HCT116 (cell line): ENCODE data around the gene OLAH. TPM values are rescaled to one million over a fixed set of nuclear protein-coding genes. Genes with fewer than 3 reads are reported as not detected.

Experiments used
- ATAC-seq: fragments of 200-7000 bp; cut with Tn5 transposase; 2 replicates; pipeline ENCODE4 v1.9.1; 2020; ENCODE audit warnings: mild to moderate bottlenecking, moderate library complexity
- BruUV-seq: library from RNA; stranded (reverse); fragments of 400-500 nt; replicated peaks from 2 replicates; lab custom pipeline; 2021; lab: Mats Ljungman, UMichigan
- CTCF ChIA-PET: fragments of 300-600 bp; sonication (Branson Sonifier 250); formaldehyde crosslinking; loops from one replicate; lab custom pipeline; 2021; ENCODE audit warnings: antibody characterized with exemption; lab: Charles Lee
- POLR2A ChIA-PET: fragments of 300-600, 350-600 bp; sonication (Branson Sonifier 250); formaldehyde crosslinking; loops from one replicate; lab custom pipeline; 2021; ENCODE audit warnings: antibody characterized with exemption; lab: Charles Lee
- RAD21 ChIA-PET, 2 experiments: fragments of 300-600 bp; sonication (Branson Sonifier 250); formaldehyde crosslinking; loops; one replicate each; lab custom pipeline; 2023; ENCODE audit warnings: low total read pairs in 2 of 2; ENCODE audit not compliant: uncharacterized antibody in 2 of 2, unreplicated experiment in 2 of 2, low non-redundant PET in 1 of 2; lab: Charles Lee
- DNase-seq: peaks from one replicate; pipeline ENCODE4 v3.0.0-alpha.2; 2010; ENCODE audit warnings: low read depth, low spot score
- H2AFZ ChIP-seq: fragments of 200-600 bp; shearing (Covaris generic), sonication (generic); 2 replicates; pipeline ENCODE4 v1.6.1; 2017; ENCODE audit warnings: low read depth, mixed run types, mixed read lengths, antibody characterized with exemption, low read length; ENCODE audit not compliant: poor library complexity, severe bottlenecking
- H3K27ac ChIP-seq: 2 replicates; pipeline ENCODE4 v1.5.1; 2012; ENCODE audit warnings: low read depth, low read length
- H3K27me3 ChIP-seq: fragments of 200-600 bp; sonication (generic); 2 replicates; pipeline ENCODE4 v1.6.1; 2016; ENCODE audit warnings: mixed run types, low read length, mixed read lengths; ENCODE audit not compliant: insufficient read depth
- H3K36me3 ChIP-seq, 2 experiments: fragments of 200-500 bp in 1 of 2; fragments of 200-600 bp in 1 of 2; sonication (Bioruptor generic) in 1 of 2; sonication (generic) in 1 of 2; 2 replicates each; pipeline versions ENCODE4 v1.5.1 to v1.6.1; 2014 to 2016; ENCODE audit warnings: low read length in 2 of 2, inconsistent platforms in 1 of 2, mixed read lengths in 1 of 2, mixed run types in 1 of 2; ENCODE audit not compliant: insufficient read depth in 2 of 2, control insufficient read depth in 1 of 2
- H3K4me1 ChIP-seq, 2 experiments: fragments of 200-600 bp in 1 of 2; sonication (generic) in 1 of 2; 2 replicates each; pipeline versions ENCODE4 v1.5.1 to v1.6.1; 2012 to 2017; ENCODE audit warnings: low read length in 2 of 2, inconsistent platforms in 1 of 2, mild to moderate bottlenecking in 1 of 2, mixed read lengths in 1 of 2, mixed run types in 1 of 2, moderate library complexity in 1 of 2; ENCODE audit not compliant: insufficient read depth in 2 of 2, control insufficient read depth in 1 of 2
- H3K4me2 ChIP-seq: fragments of 200-600 bp; sonication (generic); 2 replicates; pipeline ENCODE4 v1.6.1; 2017; ENCODE audit warnings: mixed run types, low read length, mixed read lengths
- H3K4me3 ChIP-seq, 2 experiments: fragments of 200-600 bp in 1 of 2; sonication (generic) in 1 of 2; replicated peaks in 1 of 2; 2 replicates each; pipeline ENCODE4 v1.5.1; 2011 to 2016; ENCODE audit warnings: low read length in 2 of 2, control low read depth in 1 of 2, low read depth in 1 of 2, mild to moderate bottlenecking in 1 of 2, mixed read lengths in 1 of 2, mixed run types in 1 of 2
- H3K79me2 ChIP-seq: fragments of 200-600 bp; sonication (generic); 2 replicates; pipeline ENCODE4 v1.6.1; 2017; ENCODE audit warnings: mild to moderate bottlenecking, mixed run types, low read length, moderate library complexity, mixed read lengths; ENCODE audit not compliant: insufficient read depth
- H3K9ac ChIP-seq: fragments of 200-600 bp; sonication (generic); 2 replicates; pipeline ENCODE4 v1.6.1; 2016; ENCODE audit warnings: low read length, mixed read lengths
- H3K9me2 ChIP-seq: fragments of 200-600 bp; sonication (generic), shearing (Covaris generic); 2 replicates; pipeline ENCODE4 v1.6.1; 2017; ENCODE audit warnings: mixed run types, mild to moderate bottlenecking, moderate library complexity; ENCODE audit not compliant: insufficient read depth
- H3K9me3 ChIP-seq, 2 experiments: fragments of 200-500 bp in 1 of 2; fragments of 200-600 bp in 1 of 2; sonication (Bioruptor generic) in 1 of 2; sonication (generic) in 1 of 2; 2 replicates each; pipeline ENCODE4 v1.6.1; 2014 to 2017; ENCODE audit warnings: low read length in 2 of 2, mixed read lengths in 2 of 2, inconsistent platforms in 1 of 2, low read depth in 1 of 2, mild to moderate bottlenecking in 1 of 2, mixed run types in 1 of 2, moderate library complexity in 1 of 2; ENCODE audit not compliant: control insufficient read depth in 1 of 2, insufficient read depth in 1 of 2
- H4K20me1 ChIP-seq: fragments of 200-600 bp; sonication (generic), shearing (Covaris generic); 2 replicates; pipeline ENCODE4 v1.6.1; 2017; ENCODE audit warnings: mixed run types, mild to moderate bottlenecking, moderate library complexity; ENCODE audit not compliant: insufficient read depth
- CEBPB ChIP-seq: IDR thresholded peaks from 2 replicates; pipeline ENCODE4 v1.6.1; 2012; ENCODE audit warnings: low read depth
- EGR1 ChIP-seq: IDR thresholded peaks from 2 replicates; pipeline ENCODE4 v1.6.1; 2012; ENCODE audit warnings: low read depth
- EZH2 ChIP-seq: fragments of 200-600 bp; sonication (generic); IDR thresholded peaks from 2 replicates; pipeline ENCODE4 v1.6.1; 2017; ENCODE audit warnings: antibody characterized with exemption, mixed run types
- POLR2AphosphoS5 ChIP-seq: IDR thresholded peaks from 2 replicates; pipeline ENCODE4 v1.6.1; 2011; ENCODE audit warnings: mild to moderate bottlenecking, low read depth, low read length, moderate library complexity
- SIN3A ChIP-seq: IDR thresholded peaks from 2 replicates; pipeline ENCODE4 v1.6.1; 2012; ENCODE audit warnings: low read depth
- TCF7L2 ChIP-seq: IDR thresholded peaks from 2 replicates; pipeline ENCODE4 v1.7.0; 2011; ENCODE audit warnings: borderline replicate concordance, inconsistent platforms; ENCODE audit not compliant: insufficient read depth, insufficient read length; ENCODE audit errors: extremely low read depth
- ZBTB33 ChIP-seq: IDR thresholded peaks from 2 replicates; pipeline ENCODE4 v1.6.1; 2011; ENCODE audit warnings: mild to moderate bottlenecking, low read length, moderate library complexity; ENCODE audit not compliant: insufficient replicate concordance; ENCODE audit errors: extremely low read depth
- ZNF274 ChIP-seq: fragments of 200-500 bp; sonication (Bioruptor generic); IDR thresholded peaks from 2 replicates; pipeline ENCODE4 v1.6.1; 2014; ENCODE audit warnings: mild to moderate bottlenecking, low read depth, low read length, inconsistent platforms
- intact Hi-C: fragments of 100-400 bp; cut with micrococcal nuclease; formaldehyde crosslinking; loops from 2 replicates; pipeline ENCODE4 v1.10.0; 2022
- total RNA-seq: library from RNA; stranded (reverse); gene quantifications from one replicate; pipeline ENCODE4 v1.2.1, GENCODE V29; 2021; ENCODE audit not compliant: unreplicated experiment
- TF ChIP-seq, protein P1 (sequence below): IDR thresholded peaks from 2 replicates; pipeline ENCODE4 v1.6.1; 2012
- TF ChIP-seq, protein P2 (sequence below), 3 experiments: fragments of 200-600 bp in 1 of 3; sonication (generic) in 1 of 3; IDR thresholded peaks in 2 of 3; conservative IDR thresholded peaks in 1 of 3; 2 replicates each; pipeline ENCODE4 v1.5.1; 2012 to 2017; ENCODE audit warnings: low read depth in 2 of 3, low read length in 2 of 3, antibody characterized with exemption in 1 of 3, borderline replicate concordance in 1 of 3, control low read depth in 1 of 3, mild to moderate bottlenecking in 1 of 3, mixed read lengths in 1 of 3, mixed run types in 1 of 3, moderate library complexity in 1 of 3; ENCODE audit not compliant: insufficient read depth in 1 of 3
- TF ChIP-seq, protein P3 (sequence below): IDR thresholded peaks from 2 replicates; pipeline ENCODE4 v1.6.1; 2012

Gene OLAH
- total RNA-seq, 1 experiment from 2014 or later: not detected

DNA sequence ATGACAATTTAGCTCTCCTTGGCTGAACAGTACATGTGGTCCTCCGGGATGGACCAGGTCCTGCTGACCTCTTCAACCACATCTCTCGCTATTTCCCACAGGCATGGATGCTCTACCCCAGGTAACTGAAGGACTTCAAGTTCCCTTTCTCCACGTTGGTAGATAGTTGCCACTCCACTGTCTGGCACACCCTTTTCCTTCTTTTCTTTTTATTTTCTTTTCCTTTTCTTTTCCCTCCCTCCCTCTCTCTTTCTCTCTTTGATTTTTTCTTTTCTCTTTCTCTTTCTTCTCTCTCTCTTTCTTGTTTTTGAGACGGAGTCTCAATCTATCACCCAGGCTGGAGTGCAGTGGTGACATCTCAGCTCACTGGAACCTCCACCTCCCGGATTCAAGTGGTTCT lies 47.7 kb downstream of the OLAH start:
- no peak for DNase-seq
- intact Hi-C loops: no loop called here
- Histone ChIP-seq H3K9me3 (no peaks in the 10 kb centered on the region), H3K27ac (no peak overlapping the region), H3K79me2 (no peaks in the 10 kb centered on the region), H3K9me2 (no peaks in the 10 kb centered on the region), H3K9ac (no peak overlapping the region), H3K27me3 (no peaks in the 10 kb centered on the region), H3K4me1 (peaks cover 2 to 7% of the 10 kb centered on the region in 2 experiments), H2AFZ (no peak overlapping the region), H3K4me3 (no peak overlapping the region), H4K20me1 (no peaks in the 10 kb centered on the region), H3K4me2 (no peak overlapping the region), H3K36me3 (no peaks in the 10 kb centered on the region)
- BruUV-seq: no TSS peak
- TF ChIP-seq POLR2AphosphoS5 (no peak), ZNF274 (no peak), TCF7L2 (no peak), SIN3A (no peak), EZH2 (no peak), CEBPB (no peak), ZBTB33 (no peak), EGR1 (no peak)
- TF ChIP-seq, protein P1, sequence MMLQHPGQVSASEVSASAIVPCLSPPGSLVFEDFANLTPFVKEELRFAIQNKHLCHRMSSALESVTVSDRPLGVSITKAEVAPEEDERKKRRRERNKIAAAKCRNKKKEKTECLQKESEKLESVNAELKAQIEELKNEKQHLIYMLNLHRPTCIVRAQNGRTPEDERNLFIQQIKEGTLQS: no peak
- TF ChIP-seq, protein P2, sequence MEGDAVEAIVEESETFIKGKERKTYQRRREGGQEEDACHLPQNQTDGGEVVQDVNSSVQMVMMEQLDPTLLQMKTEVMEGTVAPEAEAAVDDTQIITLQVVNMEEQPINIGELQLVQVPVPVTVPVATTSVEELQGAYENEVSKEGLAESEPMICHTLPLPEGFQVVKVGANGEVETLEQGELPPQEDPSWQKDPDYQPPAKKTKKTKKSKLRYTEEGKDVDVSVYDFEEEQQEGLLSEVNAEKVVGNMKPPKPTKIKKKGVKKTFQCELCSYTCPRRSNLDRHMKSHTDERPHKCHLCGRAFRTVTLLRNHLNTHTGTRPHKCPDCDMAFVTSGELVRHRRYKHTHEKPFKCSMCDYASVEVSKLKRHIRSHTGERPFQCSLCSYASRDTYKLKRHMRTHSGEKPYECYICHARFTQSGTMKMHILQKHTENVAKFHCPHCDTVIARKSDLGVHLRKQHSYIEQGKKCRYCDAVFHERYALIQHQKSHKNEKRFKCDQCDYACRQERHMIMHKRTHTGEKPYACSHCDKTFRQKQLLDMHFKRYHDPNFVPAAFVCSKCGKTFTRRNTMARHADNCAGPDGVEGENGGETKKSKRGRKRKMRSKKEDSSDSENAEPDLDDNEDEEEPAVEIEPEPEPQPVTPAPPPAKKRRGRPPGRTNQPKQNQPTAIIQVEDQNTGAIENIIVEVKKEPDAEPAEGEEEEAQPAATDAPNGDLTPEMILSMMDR (IDR thresholded peaks at IDR 0.05 in 2 of 3, conservative IDR thresholded peaks at IDR 0.05 in 1 of 3; ENCODE audit: borderline replicate concordance in 1 of 3, insufficient read depth in 1 of 3, low read depth in 2 of 3, low read length in 2 of 3): no peak
- TF ChIP-seq, protein P3, sequence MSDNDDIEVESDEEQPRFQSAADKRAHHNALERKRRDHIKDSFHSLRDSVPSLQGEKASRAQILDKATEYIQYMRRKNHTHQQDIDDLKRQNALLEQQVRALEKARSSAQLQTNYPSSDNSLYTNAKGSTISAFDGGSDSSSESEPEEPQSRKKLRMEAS: no peak
- ChIA-PET POLR2A (no interaction called here), RAD21 (no interaction called here), CTCF (interaction anchor here (0.7 kb wide), 1 partner anchor 135 kb away, joined by 3 read pairs; no protein-coding TSS in a partner anchor)
- ATAC-seq: no peak
